Endothelial cell of hepatic sinusoid (primary cell): ENCODE results near the gene CFHR3.
"Not testable (repeated sequence)": the region's sequence is repeated elsewhere in the genome, so short reads cannot be mapped to it uniquely, and the experiment has no call there.

ENCODE experiments used
- in situ Hi-C: cut with HindIII; loops from 2 replicates; pipeline ENCODE4 v1.10.0; 2017; ENCODE audit warnings: low sequenced_read_pairs

The CFHR3 gene

GRCh38 chr1:196774603-196775002, at the start of gene CFHR3:
Gene CFHR3, plus strand, starts transcription at chr1:196774840. Its CDS starts 47 bp downstream, at chr1:196774887.
- in situ Hi-C loops: no loop called here

GRCh38 chr1:196732526-196732925, 42.1 kb upstream of the CFHR3 start:
- in situ Hi-C loops: no loop called here

- in situ Hi-C loops: no loop called here
These were observed 41.3 kb upstream of the CFHR3 start for GRCh38 chr1:196733091-196733970.

- in situ Hi-C loops: no loop called here
These were observed 40.6 kb upstream of the CFHR3 start for GRCh38 chr1:196734006-196734405.

- in situ Hi-C loops: no loop called here
These were observed 40.2 kb upstream of the CFHR3 start for GRCh38 chr1:196734460-196734859.

GRCh38 chr1:196738730-196739129, 35.9 kb upstream of the CFHR3 start:
- in situ Hi-C loops: no loop called here

- in situ Hi-C loops: not testable (repeated sequence)
These were observed 31.4 kb upstream of the CFHR3 start for GRCh38 chr1:196743244-196743643.

GRCh38 chr1:196765019-196765740, 9.5 kb upstream of the CFHR3 start:
- in situ Hi-C loops: not testable (repeated sequence)

GRCh38 chr1:196769823-196770222, 4.8 kb upstream of the CFHR3 start:
- in situ Hi-C loops: not testable (repeated sequence)

- in situ Hi-C loops: no loop called here
These were observed 927 bp upstream of the CFHR3 start for GRCh38 chr1:196773713-196774112.

- in situ Hi-C loops: no loop called here
These were observed 465 bp upstream of the CFHR3 start for GRCh38 chr1:196774175-196774574.

- in situ Hi-C loops: no loop called here
These were observed 3.0 kb downstream of the CFHR3 start for GRCh38 chr1:196777603-196778002.

GRCh38 chr1:196779093-196779492, 4.5 kb downstream of the CFHR3 start:
- in situ Hi-C loops: no loop called here

GRCh38 chr1:196791252-196791651, 16.6 kb downstream of the CFHR3 start:
- in situ Hi-C loops: not testable (repeated sequence)

- in situ Hi-C loops: not testable (repeated sequence)
These were observed 19.5 kb downstream of the CFHR3 start for GRCh38 chr1:196794103-196794502.

- in situ Hi-C loops: no loop called here
These were observed 23.3 kb downstream of the CFHR3 start for GRCh38 chr1:196797891-196798290.

GRCh38 chr1:196801920-196802319, 27.3 kb downstream of the CFHR3 start:
- in situ Hi-C loops: not testable (repeated sequence)

GRCh38 chr1:196808529-196809235, 34.0 kb downstream of the CFHR3 start:
- in situ Hi-C loops: no loop called here

- in situ Hi-C loops: not testable (repeated sequence)
These were observed 42.8 kb downstream of the CFHR3 start for GRCh38 chr1:196817442-196817841.

GRCh38 chr1:196819531-196819930, 44.9 kb downstream of the CFHR3 start, which contains the start of gene CFHR1:
Gene CFHR1, plus strand, starts transcription at chr1:196819731. Its CDS starts 114 bp downstream, at chr1:196819845.
- in situ Hi-C loops: not testable (repeated sequence)

GRCh38 chr1:196827860-196828259, 53.2 kb downstream of the CFHR3 start:
- in situ Hi-C loops: not testable (repeated sequence)
